GM12865 (cell line): ENCODE measurements around the gene CTSE.
A peak's percentile ranks its signal among the peaks of the same experiment; 100 is the strongest.

Experiments
- DNase-seq: peaks from one replicate; pipeline ENCODE4 v3.0.0; 2010; ENCODE audit warnings: low read depth
- H3K4me3 ChIP-seq: 2 replicates; pipeline ENCODE4 v1.5.1; 2011; ENCODE audit warnings: mild to moderate bottlenecking, low read depth, low read length, control low read depth
- CTCF ChIP-seq: IDR thresholded peaks from 2 replicates; pipeline ENCODE4 v1.5.1; 2011; ENCODE audit warnings: low read length, control low read depth, low read depth, inconsistent platforms; ENCODE audit not compliant: insufficient read depth; ENCODE audit errors: missing control alignments

CTSE gene

GRCh38 chr1:206020393-206021007 lies 3.2 kb downstream of the CTSE start:
- no peak overlapping the region for H3K4me3 ChIP-seq
- DNase-seq, result no peak
- TF ChIP-seq CTCF, result no peak

DNA sequence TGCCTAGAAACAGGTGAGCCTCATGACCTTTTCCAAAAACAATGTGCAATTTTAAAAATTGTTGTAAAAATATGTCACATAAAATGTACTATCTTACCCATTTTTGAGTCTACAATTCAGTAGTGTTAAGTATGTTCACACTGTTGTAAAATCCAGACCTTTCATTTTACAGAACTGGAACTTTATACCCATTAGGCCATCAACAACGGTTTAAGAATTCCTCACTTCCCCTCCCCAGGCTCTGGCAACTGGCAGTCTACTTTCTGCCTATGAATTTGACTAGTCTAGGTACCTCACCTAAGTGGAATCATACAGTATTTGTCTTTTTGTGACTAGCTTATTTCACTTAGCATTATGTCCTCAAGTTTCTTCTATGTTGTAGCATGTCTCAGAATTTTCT lies 8.6 kb downstream of the CTSE start:
- no peak for DNase-seq
- TF ChIP-seq CTCF, result no peak
- no peak overlapping the region for H3K4me3 ChIP-seq

GRCh38 chr1:206014601-206015000 lies 9.1 kb downstream of the CTSE start:
- no peak for DNase-seq
- no peak for TF ChIP-seq CTCF
- no peak overlapping the region for H3K4me3 ChIP-seq

- H3K4me3 ChIP-seq, result no peak overlapping the region
- no peak for TF ChIP-seq CTCF
- no peak for DNase-seq
Measured at GRCh38 chr1:206013026-206013795, 10.5 kb downstream of the CTSE start.

- peak; percentile 80 for DNase-seq
- no peak overlapping the region for H3K4me3 ChIP-seq
- TF ChIP-seq CTCF, result no peak
Measured at GRCh38 chr1:206012086-206012859, 11.4 kb downstream of the CTSE start.

DNA sequence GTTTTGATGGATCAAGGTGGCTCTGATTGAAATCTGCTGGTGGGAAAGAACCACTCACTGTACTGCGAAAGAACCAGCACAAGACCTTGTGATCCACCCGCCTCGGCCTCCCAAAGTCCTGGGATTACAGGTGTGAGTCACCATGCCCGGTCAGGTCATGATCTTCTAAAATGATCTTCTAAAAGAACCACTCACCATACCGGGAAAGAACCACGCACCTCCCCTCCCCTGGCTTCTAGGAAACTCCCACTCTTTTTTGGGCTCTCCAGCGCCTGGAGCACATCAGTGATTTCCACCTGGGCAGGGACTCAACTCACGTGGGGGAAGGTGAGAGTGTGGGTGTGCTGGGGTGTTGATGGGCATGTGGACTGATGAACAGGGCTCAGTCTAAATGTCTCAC lies 12.6 kb downstream of the CTSE start:
- H3K4me3 ChIP-seq, result no peak overlapping the region
- no peak for TF ChIP-seq CTCF
- no peak for DNase-seq
